ENCODE measurements around the gene SPAST. TPM values are rescaled to one million over a fixed set of nuclear protein-coding genes. Genes with fewer than 3 reads are reported as not detected.

SPAST gene
- total RNA-seq, 2 experiments from 2014 or later: 7.0 to 7.4 TPM

Other genes starting within 250 kb of the SPAST start
- 10 to 100 TPM; 39.6 to 39.8 TPM for gene MEMO1, start 52.5 kb upstream of the SPAST start, total RNA-seq
- 10 to 100 TPM; 12.4 to 13.1 TPM for gene DPY30, start 23.8 kb upstream of the SPAST start, total RNA-seq
- 1 to 10 TPM; 4.7 to 5.2 TPM for gene SLC30A6, start 102.3 kb downstream of the SPAST start, total RNA-seq
- gene NLRC4, start 201.3 kb downstream of the SPAST start, total RNA-seq: under 1 TPM in 1 of 2 experiments, not detected in 1; 0.11 TPM
- 1 to 10 TPM; 7.7 to 9.7 TPM for gene YIPF4, start 214.3 kb downstream of the SPAST start, total RNA-seq

Data from CD4-positive, alpha-beta T cell (primary cell).